ENCODE measurements around the gene ZNF497.

The ZNF497 gene

DNA sequence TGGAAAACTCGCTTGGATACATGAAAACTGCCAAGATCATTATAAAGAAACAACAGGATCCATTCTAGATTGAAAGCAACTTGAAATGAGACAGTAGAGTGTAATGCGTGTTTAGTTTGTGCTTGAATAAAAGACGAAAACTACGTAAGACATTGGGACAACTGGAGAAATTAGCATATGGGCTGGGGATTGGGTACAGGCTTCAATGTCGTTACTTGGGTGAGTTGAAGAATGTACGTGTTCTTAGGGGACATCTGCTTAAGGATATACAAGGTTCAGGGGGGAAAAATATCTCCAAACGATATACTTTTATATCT lies 57.8 kb downstream of the ZNF497 start:
- peak; percentile 61 for DNase-seq
